Epidermal melanocyte (primary cell): ENCODE measurements around the gene CCDC188.
A peak's percentile ranks its signal among the peaks of the same experiment; 100 is the strongest.
"Not testable (repeated sequence)": the region's sequence is repeated elsewhere in the genome, so short reads cannot be mapped to it uniquely, and the experiment has no call there.

Source experiments
- DNase-seq: peaks from one replicate; pipeline ENCODE4 v3.0.0; 2011; ENCODE audit warnings: low spot score; ENCODE audit not compliant: insufficient read length

The CCDC188 gene

GRCh38 chr22:20171288-20172140 is 20.7 kb upstream of the CCDC188 start:
- DNase-seq = no peak

DNA sequence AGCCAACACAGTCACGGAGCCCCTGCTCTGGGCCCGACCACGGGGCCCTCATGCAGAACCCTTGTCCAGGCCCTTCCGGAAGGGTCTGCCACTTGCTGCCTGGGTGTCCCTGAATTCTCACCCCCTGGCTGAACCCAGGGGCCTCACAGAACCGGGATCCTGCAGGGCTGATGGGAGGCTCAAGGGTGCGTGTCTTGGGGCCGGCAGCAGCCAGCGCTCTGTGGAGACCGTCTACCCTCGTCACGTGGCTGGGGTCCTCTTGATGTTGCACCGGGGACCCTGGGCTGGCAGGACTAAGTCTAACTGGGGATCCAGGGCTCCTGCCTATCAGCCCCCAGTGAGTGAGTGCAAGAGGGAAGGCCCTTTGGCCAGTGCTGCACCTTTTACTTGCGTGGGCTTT is 19.3 kb upstream of the CCDC188 start:
- DNase-seq = no peak

- DNase-seq = no peak
These were observed 18.5 kb upstream of the CCDC188 start for GRCh38 chr22:20169253-20169822.

DNA sequence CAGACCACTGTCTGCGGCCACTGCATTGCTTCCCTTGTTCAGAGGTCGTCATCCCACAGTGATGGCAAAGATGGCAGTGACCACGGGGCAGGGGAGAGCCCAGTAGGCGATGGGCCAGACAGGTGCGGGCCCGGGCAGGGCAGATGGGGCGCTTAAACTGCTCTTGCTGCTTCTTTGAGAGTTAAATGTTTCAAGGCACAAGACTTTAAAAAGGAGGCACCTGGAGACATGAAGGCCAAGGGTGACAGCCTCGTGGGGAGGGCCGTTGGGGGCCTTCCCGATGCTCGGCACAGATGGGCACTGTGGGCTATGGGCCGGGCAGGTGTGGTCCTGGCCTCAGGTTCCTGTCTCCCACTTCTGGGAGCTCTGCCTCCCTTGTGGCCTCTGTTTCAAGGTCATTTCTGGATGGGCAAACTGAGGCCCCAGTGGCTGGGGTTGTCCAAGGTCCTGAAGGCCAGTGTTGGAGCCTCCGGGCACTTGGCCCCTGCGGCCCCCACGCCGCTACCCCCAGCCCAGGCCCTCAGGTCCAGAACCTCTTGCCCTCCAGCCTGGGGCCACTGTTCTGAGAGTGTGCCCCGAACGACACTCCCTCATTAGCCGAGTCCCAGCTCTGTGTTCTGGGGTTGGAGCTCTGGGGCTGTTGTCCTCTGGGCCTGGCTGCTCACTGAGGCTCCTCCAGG is 16.9 kb upstream of the CCDC188 start:
- no peak for DNase-seq

GRCh38 chr22:20166703-20167102 is 15.8 kb upstream of the CCDC188 start:
- DNase-seq = no peak

DNA sequence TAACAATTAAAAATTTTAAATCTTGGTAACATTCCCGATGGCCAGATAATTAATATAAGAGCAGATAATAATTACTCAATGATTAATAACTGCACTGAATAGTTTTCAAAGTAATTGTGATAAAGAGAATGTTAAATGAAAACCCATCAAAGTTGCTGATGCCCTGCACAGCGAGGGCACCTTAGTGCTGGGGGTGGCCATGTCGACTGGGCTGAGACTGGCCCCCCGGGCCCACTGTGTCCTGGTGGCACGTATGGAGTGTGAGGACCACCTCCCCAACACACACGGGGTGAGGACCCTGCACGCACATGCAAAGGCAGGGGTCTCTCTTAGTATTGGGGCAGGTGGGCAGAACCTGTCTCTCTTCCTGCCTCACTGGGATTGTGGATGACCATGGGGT is 15.1 kb upstream of the CCDC188 start:
- no peak for DNase-seq

- DNase-seq = no peak
These were observed 14.6 kb upstream of the CCDC188 start for GRCh38 chr22:20165421-20165820.

DNA sequence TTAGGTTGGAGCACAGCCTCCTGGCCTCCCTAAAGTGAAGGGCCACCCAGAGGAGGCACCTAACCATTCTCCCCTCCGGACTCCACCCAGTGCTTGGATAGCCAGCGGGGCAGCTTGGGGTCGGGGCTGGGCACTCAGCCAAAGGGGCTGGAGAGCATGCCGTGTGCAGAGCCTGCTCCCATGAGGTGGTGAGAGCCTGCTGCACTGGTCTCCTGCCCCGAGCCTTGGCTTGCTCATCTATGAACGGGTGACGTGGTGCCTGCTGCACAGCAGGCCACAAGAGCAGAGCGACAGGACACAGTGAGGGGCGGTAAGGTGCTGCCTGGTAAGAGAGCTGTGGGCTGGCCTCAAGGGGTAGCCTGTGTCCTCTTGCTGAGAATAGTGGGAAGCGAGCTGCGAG is 14.0 kb upstream of the CCDC188 start:
- DNase-seq = no peak

- DNase-seq = no peak
These were observed 9.2 kb upstream of the CCDC188 start for GRCh38 chr22:20160041-20160440.

DNA sequence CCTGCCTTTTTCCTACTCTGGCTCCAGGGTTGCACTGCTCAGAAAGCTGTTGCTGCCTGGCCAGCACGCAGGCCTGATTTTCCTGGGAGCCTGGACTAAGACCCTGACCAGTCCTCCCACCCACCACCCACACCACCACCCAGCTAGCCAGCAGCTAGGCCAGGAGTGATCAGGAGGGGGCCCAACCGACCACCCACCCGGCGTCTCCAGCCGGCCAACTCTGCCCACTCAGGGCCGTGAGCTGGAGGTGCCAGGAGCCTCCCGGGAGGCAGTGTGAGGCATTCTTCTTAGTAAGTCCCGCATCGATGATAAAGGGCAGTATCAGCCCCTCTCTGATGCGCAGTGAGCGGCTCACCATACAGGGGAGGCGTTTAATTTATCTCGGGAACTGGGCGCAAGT is 8.7 kb upstream of the CCDC188 start:
- DNase-seq = not testable (repeated sequence)

DNA sequence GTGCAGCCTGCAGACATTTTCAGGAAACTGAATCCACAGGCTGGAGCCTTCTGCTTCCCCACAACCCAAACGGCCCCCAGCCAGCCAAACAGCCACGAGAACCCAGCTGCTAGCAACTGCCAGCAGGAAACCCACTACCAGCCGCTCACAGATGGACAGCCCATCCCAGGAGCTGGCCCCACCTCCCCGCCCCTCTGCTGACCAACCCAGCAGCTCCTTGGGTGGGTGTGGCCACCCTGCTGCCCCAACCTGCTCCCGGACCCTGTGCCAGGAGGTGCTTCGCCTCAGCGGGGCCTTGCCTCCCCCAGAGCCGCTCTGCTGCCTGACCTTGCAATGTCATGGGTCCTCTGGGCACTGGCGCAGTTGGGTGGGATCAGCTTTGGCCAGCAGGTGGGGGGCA is 8.2 kb upstream of the CCDC188 start:
- no peak for DNase-seq

DNA sequence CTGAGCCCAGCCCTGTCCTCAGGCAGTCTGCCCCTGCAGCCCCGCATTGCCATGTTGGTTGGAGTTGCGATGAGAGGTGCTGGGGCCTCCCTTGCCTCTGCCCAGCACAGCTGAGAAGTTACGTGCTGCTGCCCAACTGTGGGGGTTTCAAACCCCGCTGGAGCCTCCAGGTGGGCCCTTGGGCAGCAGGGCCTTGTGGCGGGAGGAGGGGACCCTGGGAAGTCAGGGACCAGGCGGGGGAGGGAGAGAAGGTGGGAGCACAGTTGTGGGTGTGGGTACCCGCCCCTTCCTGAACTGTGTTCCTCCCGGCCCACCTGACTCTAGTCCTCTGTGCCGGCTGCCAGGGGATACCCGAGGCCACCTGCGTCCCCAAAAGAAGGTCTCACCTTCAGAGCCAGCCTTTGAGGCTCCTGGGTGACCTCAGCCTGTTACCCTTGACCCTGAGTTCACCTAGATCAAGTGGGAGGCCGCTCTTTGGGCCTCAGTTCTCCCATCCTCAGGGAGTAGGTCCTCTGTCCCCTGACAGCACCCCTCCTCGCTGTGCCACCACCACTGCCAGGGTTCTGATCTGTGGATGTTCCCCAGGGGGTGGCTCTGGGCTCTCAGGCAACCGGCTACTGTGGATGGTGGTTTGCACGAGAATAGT is 7.7 kb upstream of the CCDC188 start:
- no peak for DNase-seq

- DNase-seq = no peak
These were observed 6.8 kb upstream of the CCDC188 start for GRCh38 chr22:20157430-20158183.

GRCh38 chr22:20156611-20157429 is 6.0 kb upstream of the CCDC188 start:
- DNase-seq = peak; percentile 84

DNA sequence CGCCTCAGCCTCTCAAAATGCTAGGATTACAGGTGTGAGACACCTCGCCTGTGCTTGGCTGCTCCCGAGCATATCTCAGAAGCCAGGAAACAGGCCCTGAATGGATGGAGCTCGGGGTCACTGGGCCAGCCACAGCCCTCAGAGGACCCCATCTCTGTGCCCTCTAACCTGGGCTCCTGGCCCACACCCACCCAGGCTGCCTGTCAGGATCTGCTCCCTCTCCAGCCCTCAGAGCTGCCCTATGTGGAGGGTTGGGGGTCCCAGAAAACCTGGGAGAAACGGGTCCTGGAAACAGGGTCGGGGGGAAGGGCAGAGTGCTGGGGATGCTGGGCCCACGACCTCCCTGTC is 5.2 kb upstream of the CCDC188 start:
- DNase-seq = no peak

GRCh38 chr22:20155330-20156041 is 4.6 kb upstream of the CCDC188 start:
- DNase-seq = peak; percentile 93

DNA sequence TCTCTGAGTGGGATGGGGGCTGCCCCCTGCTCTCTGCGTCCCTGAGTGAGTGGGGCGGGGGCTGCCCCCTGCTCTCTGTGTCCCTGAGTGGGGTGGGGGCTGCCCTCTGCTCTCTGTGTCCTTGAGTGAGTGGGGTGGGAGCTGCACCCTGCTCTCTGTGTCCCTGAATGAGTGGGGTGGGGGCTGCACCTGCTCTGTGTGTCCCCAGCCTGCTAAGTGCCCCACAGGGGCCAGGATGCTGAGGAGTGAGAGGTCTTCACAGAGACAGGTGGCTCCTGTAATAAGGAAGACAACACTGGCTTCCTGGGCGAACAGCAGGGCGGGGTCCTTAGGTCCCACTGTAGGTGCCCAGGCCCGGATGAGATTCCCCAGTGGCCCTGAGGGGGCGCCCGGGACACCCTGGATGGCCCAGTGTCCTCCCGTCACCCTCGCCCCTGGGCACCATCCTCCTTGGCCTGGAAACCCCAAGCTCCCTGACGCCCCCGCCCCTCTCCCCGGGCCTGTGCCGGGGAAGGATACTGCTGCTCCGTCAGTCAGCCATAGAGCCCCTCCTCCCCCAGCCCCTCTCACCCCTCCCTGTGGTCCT is 3.8 kb upstream of the CCDC188 start:
- DNase-seq = no peak

DNA sequence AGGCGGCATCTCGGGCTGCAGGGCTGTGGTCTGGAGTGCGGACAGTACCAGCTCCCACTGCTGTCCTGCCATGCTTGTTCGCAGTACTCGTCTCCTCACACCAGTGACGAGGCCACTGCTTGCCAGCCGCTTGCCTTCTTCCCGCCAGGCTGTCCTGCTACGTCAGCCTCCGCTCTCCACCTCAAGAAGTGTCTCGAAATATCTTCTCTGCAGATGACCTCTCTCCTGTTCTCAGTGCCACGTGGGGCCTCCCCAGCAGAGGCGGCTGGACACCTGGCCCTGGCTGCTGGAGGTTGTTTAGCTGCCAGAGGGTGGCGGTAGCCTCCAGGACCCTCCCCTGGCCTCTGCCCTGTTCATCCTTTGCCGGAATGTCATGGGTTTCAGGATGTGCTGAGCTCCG is 3.1 kb upstream of the CCDC188 start:
- no peak for DNase-seq

DNA sequence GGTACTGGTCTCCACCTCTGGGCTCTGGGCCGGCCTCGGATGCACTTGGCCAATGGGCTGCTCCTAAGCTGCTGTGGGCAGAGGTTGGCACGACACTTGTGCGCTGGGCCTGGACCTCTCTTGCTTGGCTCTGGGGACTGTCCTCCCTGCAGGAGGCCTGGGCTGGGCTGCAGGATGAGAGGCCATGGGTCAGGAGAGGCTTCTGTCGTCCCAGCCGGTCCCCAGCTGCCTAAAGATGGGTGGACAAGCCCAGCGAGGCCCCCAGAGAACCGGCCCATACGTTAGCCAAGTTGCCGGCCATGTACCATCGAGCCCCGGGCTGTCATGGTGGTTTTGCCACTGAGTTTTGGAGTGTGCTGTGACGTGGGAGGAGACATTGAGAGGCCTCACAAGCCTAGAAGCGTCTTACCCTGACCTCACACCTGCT is 1.6 kb upstream of the CCDC188 start:
- DNase-seq = no peak

DNA sequence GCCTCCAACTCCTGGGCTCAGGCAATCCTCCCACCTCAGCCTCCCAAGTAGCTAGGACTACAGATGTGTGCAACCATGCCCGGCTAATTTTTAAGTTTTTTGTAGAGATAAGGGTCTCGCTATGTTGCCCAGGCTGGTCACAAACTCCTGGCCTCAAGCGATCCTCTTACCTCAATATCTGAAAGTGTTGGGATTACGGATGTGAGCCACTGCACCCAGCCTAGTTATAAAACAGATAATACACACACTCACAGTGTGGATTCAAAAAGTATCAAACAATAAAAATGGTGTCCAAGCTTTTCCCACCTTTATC is 377 bp upstream of the CCDC188 start:
- no peak for DNase-seq
